Neural cell (in vitro differentiated cells): ENCODE results near the gene PIM3. TPM values are rescaled to one million over a fixed set of nuclear protein-coding genes. Genes with fewer than 3 reads are reported as not detected.

Experiments used
- H2AFZ ChIP-seq: fragments of 200-600, 300-800 bp; sonication (generic), shearing (Covaris generic); 2 replicates; pipeline ENCODE4 v1.6.0; 2014; ENCODE audit warnings: low read depth, mild to moderate bottlenecking, antibody characterized with exemption, low read length, moderate library complexity
- H3F3A ChIP-seq: fragments of 200-600 bp; shearing (Covaris generic); 2 replicates; pipeline ENCODE4 v1.6.1; 2016; ENCODE audit warnings: mild to moderate bottlenecking, moderate library complexity, mixed read lengths, antibody characterized with exemption, low read length; ENCODE audit not compliant: insufficient read depth, poor library complexity, severe bottlenecking
- H3K27ac ChIP-seq: fragments of 200-600, 300-800 bp; sonication (generic), shearing (Covaris generic); 2 replicates; pipeline ENCODE4 v1.5.1; 2014; ENCODE audit warnings: mild to moderate bottlenecking, low read length, moderate library complexity
- H3K27me3 ChIP-seq: fragments of 300-800, 200-600 bp; sonication (generic), shearing (Covaris generic); 2 replicates; pipeline ENCODE4 v1.6.0; 2014; ENCODE audit warnings: mild to moderate bottlenecking, low read depth, low read length, moderate library complexity; ENCODE audit not compliant: insufficient read depth
- H3K36me3 ChIP-seq: fragments of 300-800, 200-600 bp; sonication (generic), shearing (Covaris generic); 2 replicates; pipeline ENCODE4 v1.5.1; 2014; ENCODE audit warnings: mild to moderate bottlenecking, antibody characterized with exemption, low read length, moderate library complexity; ENCODE audit not compliant: insufficient read depth
- H3K4me2 ChIP-seq: fragments of 300-800, 200-600 bp; sonication (generic), shearing (Covaris generic); 2 replicates; pipeline ENCODE4 v1.6.0; 2014; ENCODE audit warnings: mild to moderate bottlenecking, low read length
- H3K4me3 ChIP-seq: fragments of 300-800, 200-600 bp; sonication (generic), shearing (Covaris generic); 2 replicates; pipeline ENCODE4 v1.5.1; 2014; ENCODE audit warnings: mild to moderate bottlenecking, low read length, moderate library complexity
- H3K79me2 ChIP-seq: fragments of 200-600 bp; shearing (Covaris generic); replicated peaks from 2 replicates; pipeline ENCODE4 v1.6.0; 2014; ENCODE audit warnings: mild to moderate bottlenecking, low read length, moderate library complexity; ENCODE audit not compliant: insufficient read depth
- H3K9ac ChIP-seq: fragments of 300-800, 200-600 bp; sonication (generic), shearing (Covaris generic); 2 replicates; pipeline ENCODE4 v1.6.1; 2016; ENCODE audit warnings: mild to moderate bottlenecking, low read length, mixed read lengths
- H3K9me2 ChIP-seq: fragments of 200-600 bp; shearing (Covaris generic); 2 replicates; pipeline ENCODE4 v1.6.1; 2016; ENCODE audit warnings: mild to moderate bottlenecking, low read length, mixed read lengths; ENCODE audit not compliant: insufficient read depth
- H3K9me3 ChIP-seq: fragments of 200-600, 300-800 bp; sonication (generic), shearing (Covaris generic); 2 replicates; pipeline ENCODE4 v1.6.1; 2016; ENCODE audit warnings: mild to moderate bottlenecking, mixed run types, low read length, moderate library complexity, mixed read lengths
- H4K20me1 ChIP-seq: fragments of 200-600 bp; shearing (Covaris generic); 2 replicates; pipeline ENCODE4 v1.6.1; 2016; ENCODE audit warnings: mild to moderate bottlenecking, mixed run types; ENCODE audit not compliant: insufficient read depth
- EP300 ChIP-seq: fragments of 450-650 bp; conservative IDR thresholded peaks from 2 replicates; pipeline ENCODE4 v1.6.1; 2014; ENCODE audit warnings: antibody characterized with exemption, mild to moderate bottlenecking, moderate library complexity; ENCODE audit not compliant: poor library complexity, severe bottlenecking
- EZH2 ChIP-seq: fragments of 200-600, 300-800 bp; shearing (Covaris generic), sonication (generic); IDR thresholded peaks from 2 replicates; pipeline ENCODE4 v1.6.1; 2014; ENCODE audit warnings: antibody characterized with exemption, low read length, borderline replicate concordance, mild to moderate bottlenecking; ENCODE audit not compliant: insufficient read depth, poor library complexity, severe bottlenecking
- MXI1 ChIP-seq: fragments of 450-650 bp; conservative IDR thresholded peaks from 2 replicates; pipeline ENCODE4 v1.6.1; 2014; ENCODE audit warnings: antibody characterized with exemption, mild to moderate bottlenecking; ENCODE audit not compliant: poor library complexity, severe bottlenecking
- POLR2AphosphoS5 ChIP-seq: IDR thresholded peaks from 2 replicates; pipeline ENCODE4 v1.6.1; 2012
- RAD21 ChIP-seq: fragments of 450-650 bp; conservative IDR thresholded peaks from 2 replicates; pipeline ENCODE4 v1.6.1; 2014; ENCODE audit warnings: antibody characterized with exemption, mild to moderate bottlenecking, moderate library complexity
- REST ChIP-seq: IDR thresholded peaks from 2 replicates; pipeline ENCODE4 v1.6.1; 2012; ENCODE audit warnings: borderline replicate concordance
- SMC3 ChIP-seq: fragments of 450-650 bp; conservative IDR thresholded peaks from 2 replicates; pipeline ENCODE4 v1.6.1; 2014; ENCODE audit warnings: antibody characterized with exemption, mild to moderate bottlenecking, moderate library complexity; ENCODE audit not compliant: poor library complexity
- TAF1 ChIP-seq: IDR thresholded peaks from 2 replicates; pipeline ENCODE4 v1.6.1; 2012; ENCODE audit warnings: low read depth
- polyA plus RNA-seq: library from polyadenylated mRNA; depleted of rRNA; stranded (reverse); fragments of >200 nt; gene quantifications from 2 replicates; pipeline ENCODE4 v1.2.3, GENCODE V29; 2014
- TF ChIP-seq, protein P1 (sequence below): fragments of 450-650 bp; IDR thresholded peaks from 2 replicates; pipeline ENCODE4 v1.5.1; 2014; ENCODE audit warnings: antibody characterized with exemption, mild to moderate bottlenecking, moderate library complexity; ENCODE audit not compliant: poor library complexity, severe bottlenecking

Gene PIM3
- polyA plus RNA-seq, 1 donor from 2014 or later = 28.7 TPM

GRCh38 chr22:49997251-49997599, 36.7 kb downstream of the PIM3 start:
- Histone ChIP-seq H3K4me2 (no peak overlapping the region), H3K9ac (no peak overlapping the region), H3K4me3 (no peak overlapping the region), H4K20me1 (no peaks in the 10 kb centered on the region), H2AFZ (no peak overlapping the region), H3K9me3 (no peaks in the 10 kb centered on the region), H3K79me2 (no peaks in the 10 kb centered on the region), H3K36me3 (no peaks in the 10 kb centered on the region), H3K9me2 (no peaks in the 10 kb centered on the region), H3F3A (no peaks in the 10 kb centered on the region), H3K27ac (no peak overlapping the region), H3K27me3 (peaks cover 9% of the 10 kb centered on the region)
- TF ChIP-seq, protein P1, sequence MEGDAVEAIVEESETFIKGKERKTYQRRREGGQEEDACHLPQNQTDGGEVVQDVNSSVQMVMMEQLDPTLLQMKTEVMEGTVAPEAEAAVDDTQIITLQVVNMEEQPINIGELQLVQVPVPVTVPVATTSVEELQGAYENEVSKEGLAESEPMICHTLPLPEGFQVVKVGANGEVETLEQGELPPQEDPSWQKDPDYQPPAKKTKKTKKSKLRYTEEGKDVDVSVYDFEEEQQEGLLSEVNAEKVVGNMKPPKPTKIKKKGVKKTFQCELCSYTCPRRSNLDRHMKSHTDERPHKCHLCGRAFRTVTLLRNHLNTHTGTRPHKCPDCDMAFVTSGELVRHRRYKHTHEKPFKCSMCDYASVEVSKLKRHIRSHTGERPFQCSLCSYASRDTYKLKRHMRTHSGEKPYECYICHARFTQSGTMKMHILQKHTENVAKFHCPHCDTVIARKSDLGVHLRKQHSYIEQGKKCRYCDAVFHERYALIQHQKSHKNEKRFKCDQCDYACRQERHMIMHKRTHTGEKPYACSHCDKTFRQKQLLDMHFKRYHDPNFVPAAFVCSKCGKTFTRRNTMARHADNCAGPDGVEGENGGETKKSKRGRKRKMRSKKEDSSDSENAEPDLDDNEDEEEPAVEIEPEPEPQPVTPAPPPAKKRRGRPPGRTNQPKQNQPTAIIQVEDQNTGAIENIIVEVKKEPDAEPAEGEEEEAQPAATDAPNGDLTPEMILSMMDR = no peak
- TF ChIP-seq MXI1 = no peak
- TF ChIP-seq POLR2AphosphoS5 = no peak
- TF ChIP-seq SMC3 = no peak
- TF ChIP-seq EZH2 = no peak

DNA sequence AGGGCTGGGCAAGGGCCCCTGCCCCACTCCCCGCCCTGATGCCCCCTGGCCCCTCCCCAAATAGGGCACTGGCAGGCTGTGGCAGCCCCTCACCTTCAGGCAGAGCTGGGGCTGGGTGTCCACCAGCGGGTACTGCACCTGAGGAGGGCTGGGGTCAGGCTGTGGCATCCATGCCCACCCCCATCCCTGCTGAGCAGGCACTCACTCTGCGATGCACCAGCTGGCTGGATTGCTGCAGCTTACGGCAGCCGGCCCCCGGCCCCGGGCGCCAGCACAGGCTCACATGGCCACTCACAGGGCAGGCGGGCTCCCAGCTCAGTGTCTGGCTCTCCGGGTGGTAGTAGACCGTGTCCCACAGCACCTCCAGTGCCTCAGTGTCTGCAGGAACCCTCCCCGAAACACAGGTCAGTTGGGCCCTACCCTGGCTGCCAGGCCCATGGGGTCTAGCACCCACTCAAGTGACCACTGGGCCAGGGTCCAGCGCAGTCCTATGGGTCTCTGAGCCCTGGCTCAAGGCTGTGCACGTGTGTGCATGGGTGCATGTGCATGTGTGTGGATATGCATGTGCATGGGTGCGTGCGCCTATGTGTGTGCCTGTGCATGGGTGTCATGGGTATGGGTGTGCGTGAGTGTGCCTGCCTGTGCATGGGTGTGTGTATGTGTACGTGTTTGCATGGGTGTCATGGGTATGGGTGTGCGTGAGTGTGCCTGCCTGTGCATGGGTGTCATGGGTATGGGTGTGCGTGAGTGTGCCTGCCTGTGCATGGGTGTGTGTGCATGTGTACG, 37.6 kb downstream of the PIM3 start:
- Histone ChIP-seq H2AFZ (no peak overlapping the region), H3K9me3 (no peaks in the 10 kb centered on the region), H3K4me3 (no peak overlapping the region), H3K79me2 (no peaks in the 10 kb centered on the region), H3K36me3 (no peaks in the 10 kb centered on the region), H3K9me2 (no peaks in the 10 kb centered on the region), H4K20me1 (no peaks in the 10 kb centered on the region), H3K27me3 (peaks cover 9% of the 10 kb centered on the region), H3K9ac (no peak overlapping the region), H3K27ac (no peak overlapping the region), H3F3A (no peaks in the 10 kb centered on the region), H3K4me2 (no peak overlapping the region)
- TF ChIP-seq REST (no peak), SMC3 (no peak), RAD21 (no peak), MXI1 (no peak), TAF1 (no peak), EP300 (no peak)
